Measurements from ENCODE around the gene SPRY2. TPM values are rescaled to one million over a fixed set of nuclear protein-coding genes. Genes with fewer than 3 reads are reported as not detected.
A peak's percentile ranks its signal among the peaks of the same experiment; 100 is the strongest.

The SPRY2 gene
- total RNA-seq, 1 experiment from 2014 or later: 9.2 TPM

DNA sequence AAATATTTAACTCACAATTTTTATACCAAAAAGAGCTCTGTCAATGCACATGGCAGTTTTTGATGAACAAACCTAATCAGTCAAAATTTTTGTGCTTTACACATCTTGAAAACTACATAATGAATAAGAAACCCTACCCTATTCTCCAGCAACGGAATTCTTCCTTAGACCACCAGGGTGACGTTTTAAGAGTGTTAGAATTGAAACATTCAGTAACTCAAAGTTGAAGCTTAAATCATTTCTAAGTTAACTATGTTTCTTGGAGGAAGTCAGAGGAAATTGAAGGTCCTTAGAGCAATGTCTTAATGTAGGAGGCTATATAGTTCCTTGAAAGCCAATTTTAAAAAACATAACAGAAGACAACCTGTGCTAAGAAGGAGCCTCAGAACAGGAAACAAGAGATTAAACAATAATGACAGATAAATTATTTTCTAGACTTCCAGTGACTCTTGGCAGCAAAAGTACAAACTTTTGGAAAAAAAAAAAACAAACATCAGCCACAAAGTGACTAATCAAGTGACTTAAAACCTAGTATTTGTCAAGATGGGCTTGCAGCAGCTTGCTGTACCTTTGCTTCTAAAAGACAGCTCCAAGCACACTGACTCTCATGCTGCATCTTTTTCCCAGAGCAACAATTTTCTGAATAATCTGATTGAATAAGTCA is 6.2 kb downstream of the SPRY2 start:
- in situ Hi-C loops (cut with HindIII; ENCODE audit: low pct_unique_long_range_greater_than_20kb, low sequenced_read_pairs): no loop called here
- DNase-seq (ENCODE audit: low read depth): peak; percentile 49

DNA sequence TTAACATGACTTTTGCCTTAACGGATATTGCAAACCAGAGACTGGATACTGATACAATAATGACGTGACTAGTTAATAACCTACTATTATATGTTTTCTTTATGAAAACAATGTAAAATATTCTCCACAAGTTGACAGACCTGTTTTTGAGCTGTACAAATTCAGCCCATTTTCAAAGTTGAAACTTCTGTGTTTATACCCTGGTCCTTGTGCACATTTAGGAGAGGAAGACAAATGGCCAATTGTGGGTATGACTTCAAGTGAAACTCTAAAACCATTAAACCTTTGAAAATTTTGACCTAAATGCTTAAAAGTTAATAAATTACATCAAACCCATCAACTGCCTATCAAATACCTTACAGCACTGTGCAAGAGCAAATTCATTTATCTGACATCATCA is 8.9 kb downstream of the SPRY2 start:
- in situ Hi-C loops (cut with HindIII; ENCODE audit: low pct_unique_long_range_greater_than_20kb, low sequenced_read_pairs): no loop called here

GRCh38 chr13:80329250-80329649 is 11.7 kb downstream of the SPRY2 start:
- in situ Hi-C loops (cut with HindIII; ENCODE audit: low pct_unique_long_range_greater_than_20kb, low sequenced_read_pairs): no loop called here
- no peak for DNase-seq (ENCODE audit: low read depth)

More for the DNA sequence above, 8.9 kb downstream of the SPRY2 start:
- DNase-seq (ENCODE audit: low read depth): no peak

- no peak for DNase-seq (ENCODE audit: low read depth)
- in situ Hi-C loops (cut with HindIII; ENCODE audit: low pct_unique_long_range_greater_than_20kb, low sequenced_read_pairs): no loop called here
These were observed 21.9 kb downstream of the SPRY2 start for GRCh38 chr13:80319004-80319403.

GRCh38 chr13:80314711-80315653 is 25.9 kb downstream of the SPRY2 start:
- DNase-seq (ENCODE audit: low read depth): no peak
- in situ Hi-C loops (cut with HindIII; ENCODE audit: low pct_unique_long_range_greater_than_20kb, low sequenced_read_pairs): no loop called here

DNA sequence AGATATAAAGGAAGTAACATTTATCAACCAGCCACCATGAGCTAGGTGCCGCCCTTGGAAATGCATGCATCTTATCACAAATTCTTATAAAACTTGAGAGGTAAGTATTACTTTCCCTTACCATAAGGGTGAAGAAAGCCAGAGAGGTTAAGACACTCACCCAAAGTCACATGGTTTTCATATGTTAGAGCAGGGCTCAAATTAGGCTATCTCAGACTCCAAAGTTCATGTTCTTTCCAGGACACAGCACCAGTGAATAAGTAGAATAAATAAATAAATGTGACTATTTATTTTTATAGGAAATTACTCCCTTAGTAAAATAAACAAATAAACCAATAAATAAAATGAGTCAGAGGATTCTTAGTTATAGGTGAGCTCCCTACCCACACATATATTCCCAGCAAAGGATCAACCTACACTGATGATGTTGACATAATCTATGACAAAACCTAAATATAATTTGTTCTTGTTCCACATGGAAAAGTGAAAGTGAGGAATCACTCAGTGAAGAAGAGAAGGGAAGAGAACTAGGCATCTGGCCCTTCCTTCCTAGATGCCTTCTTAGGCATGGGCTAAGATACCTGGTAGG is 27.2 kb downstream of the SPRY2 start:
- in situ Hi-C loops (cut with HindIII; ENCODE audit: low pct_unique_long_range_greater_than_20kb, low sequenced_read_pairs): no loop called here

DNA sequence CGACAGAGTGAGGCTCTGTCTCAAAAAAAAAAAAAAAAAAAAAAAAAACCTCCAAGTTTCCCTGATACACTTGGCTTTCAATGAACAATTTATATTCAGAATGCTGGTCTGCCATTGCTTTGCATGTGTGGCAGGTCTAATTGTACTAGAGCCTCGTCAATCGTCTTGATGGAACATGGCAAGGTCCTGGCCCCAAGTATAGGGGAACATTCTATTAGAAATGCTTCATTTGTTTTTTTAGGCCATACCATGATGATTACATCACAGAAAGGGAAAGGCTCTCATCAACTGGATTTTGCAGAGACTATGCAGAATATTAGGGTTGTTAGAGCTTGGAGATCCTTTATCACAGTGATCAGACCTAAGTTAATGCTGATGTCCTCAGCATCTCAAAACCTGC is 28.0 kb downstream of the SPRY2 start:
- no peak for DNase-seq (ENCODE audit: low read depth)
- in situ Hi-C loops (cut with HindIII; ENCODE audit: low pct_unique_long_range_greater_than_20kb, low sequenced_read_pairs): no loop called here

More for the DNA sequence above, 27.2 kb downstream of the SPRY2 start:
- DNase-seq (ENCODE audit: low read depth): peak; percentile 19

- in situ Hi-C loops (cut with HindIII; ENCODE audit: low pct_unique_long_range_greater_than_20kb, low sequenced_read_pairs): no loop called here
- DNase-seq (ENCODE audit: low read depth): no peak
These were observed 28.8 kb downstream of the SPRY2 start for GRCh38 chr13:80312012-80312704.

GRCh38 chr13:80309926-80310325 is 31.0 kb downstream of the SPRY2 start:
- in situ Hi-C loops (cut with HindIII; ENCODE audit: low pct_unique_long_range_greater_than_20kb, low sequenced_read_pairs): no loop called here
- no peak for DNase-seq (ENCODE audit: low read depth)

- in situ Hi-C loops (cut with HindIII; ENCODE audit: low pct_unique_long_range_greater_than_20kb, low sequenced_read_pairs): no loop called here
These were observed 33.4 kb downstream of the SPRY2 start for GRCh38 chr13:80307401-80307987.

GRCh38 chr13:80306337-80306972 is 34.5 kb downstream of the SPRY2 start:
- no peak for DNase-seq (ENCODE audit: low read depth)
- in situ Hi-C loops (cut with HindIII; ENCODE audit: low pct_unique_long_range_greater_than_20kb, low sequenced_read_pairs): no loop called here

More at GRCh38 chr13:80307401-80307987, 33.4 kb downstream of the SPRY2 start:
- DNase-seq (ENCODE audit: low read depth): no peak

DNA sequence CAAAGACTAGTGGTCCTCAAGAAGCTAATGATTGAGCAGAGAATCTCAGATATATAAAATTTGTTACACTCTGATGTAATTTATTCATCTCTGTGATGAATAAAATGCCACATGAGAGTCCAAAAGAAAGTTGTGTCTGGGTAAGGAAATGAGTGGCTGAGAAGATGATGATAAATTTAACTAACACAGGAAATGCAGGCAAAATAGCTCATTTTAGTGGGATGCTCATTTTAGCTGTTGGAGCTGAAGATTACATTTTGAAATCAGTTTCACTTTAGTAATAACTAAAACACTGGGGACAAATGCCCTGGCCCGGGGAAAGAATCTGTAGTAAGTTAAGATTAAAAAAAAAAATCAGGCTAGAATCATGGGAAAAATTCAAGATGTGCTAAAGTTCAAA is 35.2 kb downstream of the SPRY2 start:
- in situ Hi-C loops (cut with HindIII; ENCODE audit: low pct_unique_long_range_greater_than_20kb, low sequenced_read_pairs): no loop called here
- DNase-seq (ENCODE audit: low read depth): no peak

DNA sequence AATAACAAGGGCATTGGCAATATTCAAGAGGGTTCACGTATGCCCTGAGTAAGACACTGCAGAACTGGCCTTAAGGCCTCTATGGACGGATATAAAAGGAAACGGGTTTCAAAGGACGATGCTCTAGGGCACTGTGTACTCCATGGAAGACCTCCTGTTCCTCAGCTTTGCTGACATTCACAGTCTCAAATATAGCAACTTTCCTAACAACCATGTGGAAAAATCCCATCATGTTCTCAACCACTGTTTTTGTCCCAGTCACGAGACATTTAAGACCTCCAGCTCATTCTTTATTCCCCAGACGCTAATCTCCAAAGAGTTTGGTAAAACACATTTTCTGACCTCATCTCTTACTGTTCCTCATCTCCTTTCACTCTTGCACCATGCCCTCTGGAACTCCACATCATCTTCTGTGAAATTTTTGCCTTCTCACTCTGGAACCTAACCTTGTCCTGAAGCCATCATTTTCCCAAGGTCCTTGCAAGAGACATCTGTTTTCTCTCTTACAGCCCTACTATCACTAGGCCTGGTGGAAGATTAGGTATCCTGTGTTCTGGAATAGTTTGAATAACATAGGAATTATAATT is 37.6 kb downstream of the SPRY2 start:
- no peak for DNase-seq (ENCODE audit: low read depth)
- in situ Hi-C loops (cut with HindIII; ENCODE audit: low pct_unique_long_range_greater_than_20kb, low sequenced_read_pairs): no loop called here

DNA sequence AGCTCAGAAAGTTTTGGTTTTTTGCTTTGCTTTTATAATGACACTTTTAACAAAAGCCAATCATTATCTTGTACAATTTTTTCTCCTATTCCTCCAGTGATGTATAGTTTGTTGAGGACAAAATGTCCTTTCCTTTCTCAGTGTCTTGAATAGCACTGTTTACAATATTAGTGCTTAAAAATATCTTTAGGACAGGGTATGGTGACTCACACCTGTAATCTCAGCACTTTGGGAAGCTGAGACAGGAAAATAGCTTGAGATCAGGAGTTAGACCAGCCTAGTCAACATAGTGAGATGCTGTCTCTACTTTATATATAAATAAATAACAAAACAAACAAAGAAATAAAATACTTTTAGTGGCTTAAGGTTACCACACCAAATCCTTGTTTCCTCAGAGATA is 41.9 kb downstream of the SPRY2 start:
- in situ Hi-C loops (cut with HindIII; ENCODE audit: low pct_unique_long_range_greater_than_20kb, low sequenced_read_pairs): no loop called here
- no peak for DNase-seq (ENCODE audit: low read depth)

DNA sequence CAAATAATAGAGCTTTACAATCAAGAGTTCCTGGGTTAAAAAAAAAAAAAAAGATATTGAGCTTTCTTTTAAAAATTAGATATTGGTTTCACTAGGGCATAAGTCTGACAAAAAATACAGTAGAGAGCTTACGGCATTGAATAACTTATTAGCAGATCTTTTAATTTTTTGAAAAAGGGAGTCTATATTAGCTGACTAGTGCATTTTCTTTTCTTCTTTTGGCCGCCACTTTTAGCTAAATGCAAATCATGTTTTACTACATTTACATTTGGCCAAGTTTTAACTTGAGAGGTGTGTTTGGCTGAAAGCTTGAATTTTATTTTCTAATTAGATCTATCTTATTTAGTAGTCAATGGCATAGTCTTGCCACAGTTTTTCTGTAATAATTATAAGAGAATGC is 43.4 kb downstream of the SPRY2 start:
- DNase-seq (ENCODE audit: low read depth): no peak
- in situ Hi-C loops (cut with HindIII; ENCODE audit: low pct_unique_long_range_greater_than_20kb, low sequenced_read_pairs): no loop called here

- in situ Hi-C loops (cut with HindIII; ENCODE audit: low pct_unique_long_range_greater_than_20kb, low sequenced_read_pairs): no loop called here
- no peak for DNase-seq (ENCODE audit: low read depth)
These were observed 43.8 kb downstream of the SPRY2 start for GRCh38 chr13:80297094-80297493.

GRCh38 chr13:80296638-80297037 is 44.3 kb downstream of the SPRY2 start:
- in situ Hi-C loops (cut with HindIII; ENCODE audit: low pct_unique_long_range_greater_than_20kb, low sequenced_read_pairs): no loop called here
- no peak for DNase-seq (ENCODE audit: low read depth)
